IPS-11a (cell line): ENCODE data around the gene LRRC8C.

Source experiments
- H3K4me3 ChIP-seq: one replicate; pipeline ENCODE4 v1.5.1; 2013; ENCODE audit warnings: low read depth, low read length, control low read depth

The LRRC8C gene

GRCh38 chr1:89761338-89761737 is 128.4 kb downstream of the LRRC8C start:
- H3K4me3 ChIP-seq = no peak overlapping the region

GRCh38 chr1:89761901-89762300 is 129.0 kb downstream of the LRRC8C start:
- H3K4me3 ChIP-seq = no peak overlapping the region

- no peak overlapping the region for H3K4me3 ChIP-seq
Observed at GRCh38 chr1:89762386-89762778, 129.5 kb downstream of the LRRC8C start.

GRCh38 chr1:89762779-89763648 is 130.1 kb downstream of the LRRC8C start:
- peak overlapping the region; percentile 53 for H3K4me3 ChIP-seq

GRCh38 chr1:89763649-89763986 is 130.7 kb downstream of the LRRC8C start:
- H3K4me3 ChIP-seq = peak overlapping the region; percentile 53

GRCh38 chr1:89765774-89766173 is 132.9 kb downstream of the LRRC8C start:
- no peak overlapping the region for H3K4me3 ChIP-seq

GRCh38 chr1:89767618-89768017 is 134.7 kb downstream of the LRRC8C start:
- no peak overlapping the region for H3K4me3 ChIP-seq
